Lower leg skin (tissue), 4 donors: ENCODE measurements around the gene TRPM2. TPM values are rescaled to one million over a fixed set of nuclear protein-coding genes. Genes with fewer than 3 reads are reported as not detected.

Experiments
- DNase-seq, 2 donors: peaks; one replicate each; pipeline ENCODE4 v3.0.0-alpha.2; 2019; ENCODE audit warnings: low spot score in 2 of 2
- H3K4me3 ChIP-seq: fragments of 200-600 bp; sonication (generic); 2 replicates; pipeline ENCODE4 v1.5.1; 2017; ENCODE audit warnings: mild to moderate bottlenecking, low read depth; ENCODE audit not compliant: poor library complexity, severe bottlenecking
- POLR2A ChIP-seq, 2 donors: fragments of 450-650 bp; IDR thresholded peaks; one replicate each; pipeline ENCODE4 v1.6.1; 2016 to 2017; ENCODE audit warnings: antibody characterized with exemption in 2 of 2, mild to moderate bottlenecking in 1 of 2, moderate library complexity in 1 of 2
- WGBS, 2 donors: methylation state at CpG; one replicate each; pipeline ENCODE4 v1.1.5; 2018; 5-methylcytosine and 5-hydroxymethylcytosine counted together
- intact Hi-C: fragments of 100-400 bp; cut with DNase I; formaldehyde crosslinking; loops from one replicate; pipeline ENCODE4 v1.15.0; 2023; ENCODE audit warnings: low total_unique reads
- total RNA-seq, 4 donors: library from RNA; depleted of rRNA; stranded (reverse); fragments of >200 nt; gene quantifications; one replicate each; pipeline ENCODE4 v1.1.0, GENCODE V29; 2016
- TF ChIP-seq, protein P1 (sequence below), 3 donors: fragments of 450-650 bp; IDR thresholded peaks; one replicate each; pipeline ENCODE4 v1.5.1; 2016; ENCODE audit warnings: antibody characterized with exemption in 3 of 3, mild to moderate bottlenecking in 3 of 3, moderate library complexity in 2 of 3

TRPM2 gene
- total RNA-seq, 4 donors from 2014 or later, result 1.9 to 9.4 (median 2.2) TPM

GRCh38 chr21:44310628-44311507 lies 42.6 kb upstream of the TRPM2 start:
- 90 to 94% methylated on average over 21 to 24 of the region's 28 CpGs for WGBS, 2 donors
- H3K4me3 ChIP-seq, result no peak overlapping the region
- intact Hi-C loops, result no loop called here
- no peak for DNase-seq
- no peak for TF ChIP-seq POLR2A (IDR thresholded peaks at IDR 0.05)
- TF ChIP-seq, protein P1, sequence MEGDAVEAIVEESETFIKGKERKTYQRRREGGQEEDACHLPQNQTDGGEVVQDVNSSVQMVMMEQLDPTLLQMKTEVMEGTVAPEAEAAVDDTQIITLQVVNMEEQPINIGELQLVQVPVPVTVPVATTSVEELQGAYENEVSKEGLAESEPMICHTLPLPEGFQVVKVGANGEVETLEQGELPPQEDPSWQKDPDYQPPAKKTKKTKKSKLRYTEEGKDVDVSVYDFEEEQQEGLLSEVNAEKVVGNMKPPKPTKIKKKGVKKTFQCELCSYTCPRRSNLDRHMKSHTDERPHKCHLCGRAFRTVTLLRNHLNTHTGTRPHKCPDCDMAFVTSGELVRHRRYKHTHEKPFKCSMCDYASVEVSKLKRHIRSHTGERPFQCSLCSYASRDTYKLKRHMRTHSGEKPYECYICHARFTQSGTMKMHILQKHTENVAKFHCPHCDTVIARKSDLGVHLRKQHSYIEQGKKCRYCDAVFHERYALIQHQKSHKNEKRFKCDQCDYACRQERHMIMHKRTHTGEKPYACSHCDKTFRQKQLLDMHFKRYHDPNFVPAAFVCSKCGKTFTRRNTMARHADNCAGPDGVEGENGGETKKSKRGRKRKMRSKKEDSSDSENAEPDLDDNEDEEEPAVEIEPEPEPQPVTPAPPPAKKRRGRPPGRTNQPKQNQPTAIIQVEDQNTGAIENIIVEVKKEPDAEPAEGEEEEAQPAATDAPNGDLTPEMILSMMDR (IDR thresholded peaks at IDR 0.05), result no peak

DNA sequence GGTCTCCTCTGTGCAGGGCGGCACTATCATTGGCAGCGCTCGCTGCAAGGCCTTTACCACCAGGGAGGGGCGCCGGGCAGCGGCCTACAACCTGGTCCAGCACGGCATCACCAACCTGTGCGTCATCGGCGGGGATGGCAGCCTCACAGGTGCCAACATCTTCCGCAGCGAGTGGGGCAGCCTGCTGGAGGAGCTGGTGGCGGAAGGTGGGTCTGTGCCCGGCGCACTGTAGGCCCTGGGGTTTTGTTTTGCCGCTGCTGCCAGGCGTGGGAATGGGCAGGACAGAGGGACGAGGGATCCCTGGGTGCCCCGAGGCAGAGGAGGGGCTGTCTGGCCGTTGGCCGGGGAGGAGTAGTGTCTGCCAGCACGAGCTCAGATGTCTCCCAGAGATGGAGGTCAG lies 41.3 kb upstream of the TRPM2 start:
- no peak overlapping the region for H3K4me3 ChIP-seq
- intact Hi-C loops, result no loop called here
- no peak for TF ChIP-seq POLR2A (IDR thresholded peaks at IDR 0.05)
- DNase-seq, result no peak
- WGBS, 2 donors, result 73 to 80% methylated on average over 17 to 18 of the region's 22 CpGs

GRCh38 chr21:44312716-44313115 lies 40.7 kb upstream of the TRPM2 start:
- H3K4me3 ChIP-seq, result no peak overlapping the region
- no peak for DNase-seq
- TF ChIP-seq POLR2A (IDR thresholded peaks at IDR 0.05), result no peak
- TF ChIP-seq, protein P1 (IDR thresholded peaks at IDR 0.05), result no peak
- 90 to 96% methylated on average over 12 to 14 of the region's 19 CpGs for WGBS, 2 donors
- intact Hi-C loops, result no loop called here

DNA sequence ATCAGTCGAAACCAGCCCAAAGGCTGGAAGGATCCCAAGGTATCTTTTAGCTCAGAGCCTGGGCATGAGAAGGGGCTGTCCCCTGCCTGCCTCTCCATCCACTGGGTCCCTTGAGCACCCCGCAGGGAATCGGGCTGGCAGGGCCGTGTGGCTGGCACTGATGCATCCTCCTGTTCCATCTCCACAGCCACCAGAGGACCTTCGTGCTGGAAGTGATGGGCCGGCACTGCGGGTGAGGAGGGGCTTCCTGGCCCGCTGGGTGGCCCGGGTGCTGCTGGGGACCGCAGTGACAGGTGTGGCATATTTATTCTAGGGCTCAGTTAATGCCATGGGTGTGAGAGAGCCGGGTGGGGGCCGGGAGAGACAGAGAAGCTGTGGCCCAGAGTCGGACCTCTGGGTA lies 40.0 kb upstream of the TRPM2 start:
- no peak for TF ChIP-seq POLR2A (IDR thresholded peaks at IDR 0.05)
- TF ChIP-seq, protein P1 (IDR thresholded peaks at IDR 0.05), result no peak
- intact Hi-C loops, result no loop called here
- H3K4me3 ChIP-seq, result no peak overlapping the region
- 87 to 94% methylated on average over 9 to 11 of the region's 13 CpGs for WGBS, 2 donors
- no peak for DNase-seq

DNA sequence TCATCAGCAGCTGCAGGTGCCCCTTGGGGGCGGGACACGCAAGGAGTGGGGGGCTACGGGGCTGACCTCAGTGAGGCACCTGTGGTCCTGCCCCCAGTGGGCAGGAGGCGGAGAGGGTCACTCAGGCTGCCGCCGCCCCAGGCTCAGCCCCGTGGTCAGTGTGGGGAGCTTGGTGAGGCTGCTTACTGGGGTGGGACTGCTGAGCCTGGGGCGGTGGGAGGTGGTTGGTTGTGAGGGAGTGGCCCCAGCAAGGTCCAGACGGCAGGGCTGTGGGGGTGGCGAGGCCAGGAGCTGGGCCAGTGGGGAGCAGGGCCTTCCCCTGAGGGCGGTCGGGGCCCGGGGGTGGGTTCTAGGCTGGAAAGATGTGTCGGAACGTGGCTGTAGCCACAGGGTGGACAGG lies 39.3 kb upstream of the TRPM2 start:
- intact Hi-C loops, result no loop called here
- DNase-seq, result no peak
- TF ChIP-seq, protein P1 (IDR thresholded peaks at IDR 0.05), result no peak
- TF ChIP-seq POLR2A (IDR thresholded peaks at IDR 0.05), result no peak
- H3K4me3 ChIP-seq, result no peak overlapping the region
- WGBS, 2 donors, result 87 to 90% methylated on average over 15 of the region's 15 CpGs

- WGBS, 2 donors, result 89 to 97% methylated on average over 4 to 7 of the region's 11 CpGs
- no peak for DNase-seq
- no peak for TF ChIP-seq POLR2A (IDR thresholded peaks at IDR 0.05)
- TF ChIP-seq, protein P1 (IDR thresholded peaks at IDR 0.05), result no peak
- H3K4me3 ChIP-seq, result no peak overlapping the region
- intact Hi-C loops, result no loop called here
Observed at GRCh38 chr21:44314561-44314960, 38.9 kb upstream of the TRPM2 start.
